Smooth muscle cell (in vitro differentiated cells): ENCODE results near the gene LDLRAD4. TPM values are rescaled to one million over a fixed set of nuclear protein-coding genes. Genes with fewer than 3 reads are reported as not detected.

Source experiments
- DNase-seq: peaks from one replicate; lab custom pipeline; 2025; ENCODE audit not compliant: unreplicated experiment; lab: John Stamatoyannopoulos, UW
- H2AFZ ChIP-seq: fragments of 200-600 bp; sonication (generic); 2 replicates; pipeline ENCODE4 v1.6.0; 2016; ENCODE audit warnings: antibody characterized with exemption, low read depth, mild to moderate bottlenecking
- H3F3A ChIP-seq: fragments of 200-600 bp; sonication (generic); 2 replicates; pipeline ENCODE4 v1.6.0; 2017; ENCODE audit warnings: antibody characterized with exemption, low read depth
- H3K27ac ChIP-seq: fragments of 200-600 bp; sonication (generic); 2 replicates; pipeline ENCODE4 v1.5.1; 2016; ENCODE audit warnings: low read depth, mild to moderate bottlenecking
- H3K27me3 ChIP-seq: fragments of 200-600 bp; sonication (generic); 2 replicates; pipeline ENCODE4 v1.6.1; 2016; ENCODE audit warnings: low read depth, mild to moderate bottlenecking
- H3K36me3 ChIP-seq: fragments of 200-600 bp; sonication (generic); 2 replicates; pipeline ENCODE4 v1.5.1; 2016; ENCODE audit warnings: low read depth
- H3K4me1 ChIP-seq: fragments of 200-600 bp; sonication (generic); 2 replicates; pipeline ENCODE4 v1.5.1; 2016; ENCODE audit warnings: low read depth
- H3K4me2 ChIP-seq: fragments of 200-600 bp; sonication (generic); 2 replicates; pipeline ENCODE4 v1.6.0; 2016; ENCODE audit warnings: mild to moderate bottlenecking
- H3K4me3 ChIP-seq: fragments of 200-600 bp; sonication (generic); 2 replicates; pipeline ENCODE4 v1.5.1; 2016; ENCODE audit warnings: mild to moderate bottlenecking
- H3K79me2 ChIP-seq: fragments of 200-600 bp; sonication (generic); 2 replicates; pipeline ENCODE4 v1.6.0; 2016; ENCODE audit warnings: low read depth, mild to moderate bottlenecking
- H3K9ac ChIP-seq: fragments of 200-600 bp; sonication (generic); 2 replicates; pipeline ENCODE4 v1.6.0; 2016; ENCODE audit warnings: low read depth
- H3K9me3 ChIP-seq: fragments of 200-600 bp; sonication (generic); replicated peaks from 2 replicates; pipeline ENCODE4 v1.5.1; 2016; ENCODE audit warnings: low read depth
- H4K20me1 ChIP-seq: fragments of 200-600 bp; sonication (generic); 2 replicates; pipeline ENCODE4 v1.6.0; 2016; ENCODE audit warnings: low read depth
- CTCF ChIP-seq: fragments of 200-600 bp; sonication (generic); IDR thresholded peaks from 2 replicates; pipeline ENCODE4 v1.5.1; 2017; ENCODE audit warnings: borderline replicate concordance, mild to moderate bottlenecking, antibody characterized with exemption; ENCODE audit not compliant: insufficient read depth, poor library complexity, severe bottlenecking
- WGBS: methylation state at CpG from one replicate; pipeline ENCODE4 v1.1.7; 2016; ENCODE audit warnings: low lambda C conversion rate; 5-methylcytosine and 5-hydroxymethylcytosine counted together
- polyA plus RNA-seq: library from polyadenylated mRNA; unstranded; fragments of >200 nt; fragmentation: Nextera tagmentation; extraction: Ambion mirVana; gene quantifications from 2 replicates; pipeline ENCODE4 v1.2.1, GENCODE V29; 2016
- total RNA-seq: library from RNA; depleted of rRNA; stranded (reverse); fragments of >200 nt; gene quantifications from 2 replicates; pipeline ENCODE4 v1.2.3, GENCODE V29; 2014

Gene LDLRAD4
- total and polyA plus RNA-seq, 2 experiments from 2014 or later = 36.2 to 48.3 TPM

GRCh38 chr18:13267431-13267873, 48.9 kb downstream of the LDLRAD4 start:
- no peaks in the 10 kb centered on the region for H3K9me3 ChIP-seq
- no peak overlapping the region for H3K4me3 ChIP-seq
- peak overlapping the region; percentile 96 for H3K27ac ChIP-seq
- no peaks in the 10 kb centered on the region for H3K36me3 ChIP-seq
- 15% methylated on average over 7 of the region's 7 CpGs for WGBS
- peak overlapping the region; percentile 58 for H3K4me2 ChIP-seq
- H2AFZ ChIP-seq = no peak overlapping the region
- peak overlapping the region; percentile 46 for H3K9ac ChIP-seq
- H4K20me1 ChIP-seq = peaks cover 66% of the 10 kb centered on the region
- H3K27me3 ChIP-seq = no peaks in the 10 kb centered on the region
- peaks cover 62% of the 10 kb centered on the region for H3K79me2 ChIP-seq
- peaks cover 28% of the 10 kb centered on the region for H3F3A ChIP-seq
- no peak for DNase-seq
- peaks cover 29% of the 10 kb centered on the region for H3K4me1 ChIP-seq
- no peak for TF ChIP-seq CTCF

DNA sequence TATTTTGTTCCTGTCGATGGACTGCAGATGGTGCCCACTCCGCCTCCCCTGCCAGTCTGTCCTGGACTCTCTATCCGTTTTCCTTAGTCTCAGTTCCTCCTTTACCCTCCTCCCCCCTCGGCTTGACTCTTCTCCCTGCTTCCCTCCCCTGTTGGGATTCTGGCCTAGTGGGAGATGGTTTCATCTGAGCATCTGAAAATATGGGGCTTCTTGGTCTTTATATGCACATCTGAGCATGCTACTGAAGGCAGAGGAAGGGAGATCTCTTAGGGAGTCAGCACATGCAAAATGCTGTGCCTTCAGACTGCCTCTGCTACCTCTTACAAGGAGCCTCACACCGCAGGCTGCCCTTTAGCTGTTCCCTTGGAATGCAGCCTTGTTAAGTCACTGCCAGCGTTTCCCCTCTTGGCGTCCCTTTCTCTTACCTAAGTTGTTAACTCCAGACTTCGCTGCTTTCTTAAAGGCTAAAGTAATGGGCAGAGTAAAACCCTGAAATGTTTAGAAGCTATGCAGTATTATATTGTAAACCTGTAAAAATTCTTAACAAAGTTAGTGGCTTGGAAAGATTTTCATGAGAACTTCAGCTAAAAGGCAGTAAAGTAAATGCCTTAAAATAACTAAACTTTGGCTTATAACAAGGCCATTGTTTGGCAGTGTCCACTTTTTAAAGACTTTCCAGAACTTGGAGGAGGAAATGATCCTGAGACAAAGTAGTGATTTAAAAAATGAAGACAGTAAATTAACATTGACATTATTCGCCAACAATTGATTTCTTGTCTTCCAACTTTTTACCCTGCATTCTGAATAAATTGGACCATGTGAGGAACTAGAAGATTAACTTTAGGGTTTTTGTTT, 49.8 kb downstream of the LDLRAD4 start:
- TF ChIP-seq CTCF = no peak
- WGBS = 39% methylated on average over 9 of the region's 9 CpGs
- peak overlapping the region; percentile 46 for H3K9ac ChIP-seq
- peak overlapping the region; percentile 96 for H3K27ac ChIP-seq
- peaks cover 67% of the 10 kb centered on the region for H3K79me2 ChIP-seq
- H3F3A ChIP-seq = peaks cover 28% of the 10 kb centered on the region
- DNase-seq = no peak
- H3K4me1 ChIP-seq = peaks cover 29% of the 10 kb centered on the region
- H4K20me1 ChIP-seq = peaks cover 69% of the 10 kb centered on the region
- H3K27me3 ChIP-seq = no peaks in the 10 kb centered on the region
- no peak overlapping the region for H2AFZ ChIP-seq
- H3K4me2 ChIP-seq = peak overlapping the region; percentile 58
- no peak overlapping the region for H3K4me3 ChIP-seq
- H3K9me3 ChIP-seq = no peaks in the 10 kb centered on the region
- no peaks in the 10 kb centered on the region for H3K36me3 ChIP-seq

DNA sequence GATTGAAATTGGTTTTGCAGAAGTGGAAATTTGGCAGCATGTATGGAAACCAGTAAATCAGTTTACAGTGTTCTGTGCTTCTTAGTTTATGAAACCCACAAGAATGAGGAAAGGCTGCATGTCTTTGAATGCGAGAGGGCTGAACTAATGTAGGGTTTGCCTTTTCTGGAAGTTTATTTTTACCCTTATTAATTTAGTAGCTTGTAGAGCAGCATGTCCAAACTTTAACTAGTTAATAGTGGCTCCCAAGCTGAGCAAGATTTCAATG, 50.4 kb downstream of the LDLRAD4 start:
- H3K9ac ChIP-seq = peak overlapping the region; percentile 46
- TF ChIP-seq CTCF = no peak
- H3K4me2 ChIP-seq = peak overlapping the region; percentile 58
- H2AFZ ChIP-seq = no peak overlapping the region
- H3F3A ChIP-seq = peaks cover 28% of the 10 kb centered on the region
- H3K4me1 ChIP-seq = peaks cover 29% of the 10 kb centered on the region
- H3K9me3 ChIP-seq = no peaks in the 10 kb centered on the region
- H3K36me3 ChIP-seq = no peaks in the 10 kb centered on the region
- peak overlapping the region; percentile 96 for H3K27ac ChIP-seq
- peaks cover 69% of the 10 kb centered on the region for H4K20me1 ChIP-seq
- H3K27me3 ChIP-seq = no peaks in the 10 kb centered on the region
- peaks cover 67% of the 10 kb centered on the region for H3K79me2 ChIP-seq
- 8% methylated on average over 1 of the region's 1 CpG for WGBS
- DNase-seq = no peak
- no peak overlapping the region for H3K4me3 ChIP-seq
